ENCODE data around the gene OR1L6. TPM values are rescaled to one million over a fixed set of nuclear protein-coding genes. Genes with fewer than 3 reads are reported as not detected.
A peak's percentile ranks its signal among the peaks of the same experiment; 100 is the strongest.

The OR1L6 gene
- total and polyA plus RNA-seq, 2 of the 13 experiments (the other 11 are each of a cell fraction or from before 2014, with no cell fraction given), result not detected

GRCh38 chr9:122719218-122719617, 22.9 kb upstream of the OR1L6 start:
- POLR2A ChIA-PET, result no interaction called here
- CTCF ChIA-PET (ENCODE audit: low intra/inter-chr PET ratio, low total read pairs), result no interaction called here
- H3K9ac ChIP-seq (ENCODE audit: insufficient read depth, low read depth, low read length), result no peak overlapping the region
- FAIRE-seq (no peak), ATAC-seq (peak; percentile 74), DNase-seq (ENCODE audit: low spot score) (peak; percentile 14)
- no peak overlapping the region for H3K27ac ChIP-seq (ENCODE audit: extremely low read length, insufficient read depth, low read length)
- no TSS peak for BruUV-seq (replicated peaks)
- in situ Hi-C loops (cut with HindIII; ENCODE audit: extremely low pct_ligation_motif_present, low pct_unique_long_range_greater_than_20kb), result no loop called here
- H3K9me3 ChIP-seq (ENCODE audit: low read length), result peaks cover 4% of the 10 kb centered on the region; the same call in 1 of the 2 replicates
- TF ChIP-seq SMAD1 (CRISPR knock-in tag; IDR thresholded peaks at IDR 0.05; ENCODE audit: borderline replicate concordance, low read depth), result no peak
- TF ChIP-seq HNF4A (CRISPR knock-in tag; IDR thresholded peaks at IDR 0.05), result peak; percentile 71
- TF ChIP-seq ZNF34 (CRISPR knock-in tag; IDR thresholded peaks at IDR 0.05; ENCODE audit: borderline replicate concordance), result no peak
- no peak overlapping the region for H2AFZ ChIP-seq (ENCODE audit: low read length)
- H3K4me2 ChIP-seq (ENCODE audit: low read depth, low read length), result peak overlapping the region; percentile 56
- no peaks in the 10 kb centered on the region for H3K36me3 ChIP-seq (replicated peaks in 1 of 2; ENCODE audit: control insufficient read depth in 1 of 2, insufficient read depth in 2 of 2, low read length in 2 of 2)
- intact Hi-C loops (cut with micrococcal nuclease; ENCODE audit: unreplicated experiment), result no loop called here
- no peaks in the 10 kb centered on the region for H3K27me3 ChIP-seq (ENCODE audit: control insufficient read depth in 1 of 2, insufficient read depth in 2 of 2, low read length in 2 of 2)
- peaks cover 12% of the 10 kb centered on the region for H3K4me1 ChIP-seq (ENCODE audit: insufficient read depth, low read length)
- no peaks in the 10 kb centered on the region for H3K79me2 ChIP-seq (ENCODE audit: insufficient read depth, low read length)
- H4K20me1 ChIP-seq (ENCODE audit: insufficient read depth, low read length), result no peaks in the 10 kb centered on the region
- no peak overlapping the region for H3K4me3 ChIP-seq (replicated peaks in 1 of 3; ENCODE audit: insufficient read depth in 1 of 3, low read depth in 2 of 3, low read length in 3 of 3)
- 15% methylated on average over 4 of the region's 4 CpGs for WGBS (ENCODE audit: low lambda C conversion rate)

- intact Hi-C loops (cut with micrococcal nuclease; ENCODE audit: unreplicated experiment), result no loop called here
- no peak for TF ChIP-seq ZXDC (CRISPR knock-in tag; IDR thresholded peaks at IDR 0.05)
- no peak for TF ChIP-seq TBX2 (CRISPR knock-in tag; IDR thresholded peaks at IDR 0.05; ENCODE audit: borderline replicate concordance)
- TF ChIP-seq ZNF432 (CRISPR knock-in tag; IDR thresholded peaks at IDR 0.05; ENCODE audit: borderline replicate concordance), result no peak
- TF ChIP-seq ZNF143 (CRISPR knock-in tag; IDR thresholded peaks at IDR 0.05), result no peak
- TF ChIP-seq MAZ (IDR thresholded peaks at IDR 0.05; ENCODE audit: borderline replicate concordance, low read depth, low read length), result no peak
- no peak for TF ChIP-seq MAZ (CRISPR knock-in tag; IDR thresholded peaks at IDR 0.05; ENCODE audit: low read depth)
- no peak for TF ChIP-seq ZNF567 (CRISPR knock-in tag; IDR thresholded peaks at IDR 0.05; ENCODE audit: borderline replicate concordance)
- no peak for TF ChIP-seq ZKSCAN8 (CRISPR knock-in tag; IDR thresholded peaks at IDR 0.05; ENCODE audit: borderline replicate concordance)
- no peak for TF ChIP-seq ZNF549 (CRISPR knock-in tag; IDR thresholded peaks at IDR 0.05)
- TF ChIP-seq ZNF30 (CRISPR knock-in tag; IDR thresholded peaks at IDR 0.05), result no peak
- no peak for TF ChIP-seq RARA (CRISPR knock-in tag; IDR thresholded peaks at IDR 0.05)
These were observed 18.4 kb upstream of the OR1L6 start, which contains the start of gene OR1L4 for GRCh38 chr9:122723690-122724089. TSS of gene OR1L4 (plus strand) at chr9:122723990. CDS start at chr9:122723990, 0 bp downstream.

More at GRCh38 chr9:122723690-122724089, 18.4 kb upstream of the OR1L6 start, which contains the start of gene OR1L4:
- no peaks in the 10 kb centered on the region for H3K27me3 ChIP-seq (ENCODE audit: control insufficient read depth in 1 of 2, insufficient read depth in 2 of 2, low read length in 2 of 2)
- H3K4me1 ChIP-seq (ENCODE audit: insufficient read depth, low read length), result peaks cover 12% of the 10 kb centered on the region
- in situ Hi-C loops (cut with HindIII; ENCODE audit: extremely low pct_ligation_motif_present, low pct_unique_long_range_greater_than_20kb), result no loop called here
- H3K36me3 ChIP-seq (replicated peaks in 1 of 2; ENCODE audit: control insufficient read depth in 1 of 2, insufficient read depth in 2 of 2, low read length in 2 of 2), result no peaks in the 10 kb centered on the region
- DNase-seq (ENCODE audit: low spot score), result no peak
- 3% methylated on average over 1 of the region's 1 CpG for WGBS (ENCODE audit: low lambda C conversion rate)
- no peaks in the 10 kb centered on the region for H3K79me2 ChIP-seq (ENCODE audit: insufficient read depth, low read length)
- no peak for FAIRE-seq
- H3K27ac ChIP-seq (ENCODE audit: extremely low read length, insufficient read depth, low read length), result no peak within 1 kb of the TSS
- CTCF ChIA-PET (ENCODE audit: low intra/inter-chr PET ratio, low total read pairs), result no interaction called here
- no peaks in the 10 kb centered on the region for H4K20me1 ChIP-seq (ENCODE audit: insufficient read depth, low read length)
- no TSS peak for BruUV-seq (replicated peaks)
- no peak within 1 kb of the TSS for H3K9ac ChIP-seq (ENCODE audit: insufficient read depth, low read depth, low read length)
- no peak for ATAC-seq
- H3K4me2 ChIP-seq (ENCODE audit: low read depth, low read length), result no peak within 1 kb of the TSS
- H2AFZ ChIP-seq (ENCODE audit: low read length), result no peak within 1 kb of the TSS
- H3K4me3 ChIP-seq (replicated peaks in 1 of 3; ENCODE audit: insufficient read depth in 1 of 3, low read depth in 2 of 3, low read length in 3 of 3), result no peak within 1 kb of the TSS
- POLR2A ChIA-PET, result no interaction called here
- peaks cover 25% of the 10 kb centered on the region for H3K9me3 ChIP-seq (ENCODE audit: low read length)

All from HepG2 (cell line).